ENCODE measurements around the gene PRXL2B.

- no peak for TF ChIP-seq POLR2A (IDR thresholded peaks at IDR 0.05)
- TF ChIP-seq, protein P1, sequence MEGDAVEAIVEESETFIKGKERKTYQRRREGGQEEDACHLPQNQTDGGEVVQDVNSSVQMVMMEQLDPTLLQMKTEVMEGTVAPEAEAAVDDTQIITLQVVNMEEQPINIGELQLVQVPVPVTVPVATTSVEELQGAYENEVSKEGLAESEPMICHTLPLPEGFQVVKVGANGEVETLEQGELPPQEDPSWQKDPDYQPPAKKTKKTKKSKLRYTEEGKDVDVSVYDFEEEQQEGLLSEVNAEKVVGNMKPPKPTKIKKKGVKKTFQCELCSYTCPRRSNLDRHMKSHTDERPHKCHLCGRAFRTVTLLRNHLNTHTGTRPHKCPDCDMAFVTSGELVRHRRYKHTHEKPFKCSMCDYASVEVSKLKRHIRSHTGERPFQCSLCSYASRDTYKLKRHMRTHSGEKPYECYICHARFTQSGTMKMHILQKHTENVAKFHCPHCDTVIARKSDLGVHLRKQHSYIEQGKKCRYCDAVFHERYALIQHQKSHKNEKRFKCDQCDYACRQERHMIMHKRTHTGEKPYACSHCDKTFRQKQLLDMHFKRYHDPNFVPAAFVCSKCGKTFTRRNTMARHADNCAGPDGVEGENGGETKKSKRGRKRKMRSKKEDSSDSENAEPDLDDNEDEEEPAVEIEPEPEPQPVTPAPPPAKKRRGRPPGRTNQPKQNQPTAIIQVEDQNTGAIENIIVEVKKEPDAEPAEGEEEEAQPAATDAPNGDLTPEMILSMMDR (IDR thresholded peaks at IDR 0.05): no peak
Observed at GRCh38 chr1:2566101-2567045, 20.2 kb upstream of the PRXL2B start.
